Hepatocyte (in vitro differentiated cells): ENCODE measurements around the gene AP3B2. TPM values are rescaled to one million over a fixed set of nuclear protein-coding genes. Genes with fewer than 3 reads are reported as not detected.

ENCODE experiments used
- DNase-seq: peaks from one replicate; pipeline ENCODE4 v3.0.0-alpha.2; 2016; ENCODE audit warnings: low spot score
- H2AFZ ChIP-seq: fragments of 200-600 bp; sonication (generic); 2 replicates; pipeline ENCODE4 v1.6.0; 2016; ENCODE audit warnings: antibody characterized with exemption, mild to moderate bottlenecking
- H3K27ac ChIP-seq: fragments of 200-600 bp; sonication (generic); 2 replicates; pipeline ENCODE4 v1.5.1; 2016; ENCODE audit warnings: mild to moderate bottlenecking
- H3K27me3 ChIP-seq: fragments of 200-600 bp; sonication (generic); 2 replicates; pipeline ENCODE4 v1.6.1; 2016
- H3K36me3 ChIP-seq: fragments of 200-600 bp; sonication (generic); replicated peaks from 2 replicates; pipeline ENCODE4 v1.5.1; 2016; ENCODE audit warnings: low read depth; ENCODE audit not compliant: insufficient read depth
- H3K4me1 ChIP-seq: fragments of 200-600 bp; sonication (generic); 2 replicates; pipeline ENCODE4 v1.5.1; 2016; ENCODE audit warnings: mild to moderate bottlenecking, moderate library complexity; ENCODE audit not compliant: insufficient read depth
- H3K4me2 ChIP-seq: fragments of 200-600 bp; sonication (generic); 2 replicates; pipeline ENCODE4 v1.6.0; 2016
- H3K4me3 ChIP-seq: fragments of 200-600 bp; sonication (generic); 2 replicates; pipeline ENCODE4 v1.5.1; 2016; ENCODE audit warnings: mild to moderate bottlenecking
- H3K79me2 ChIP-seq: fragments of 200-600 bp; sonication (generic); 2 replicates; pipeline ENCODE4 v1.6.0; 2017; ENCODE audit warnings: mild to moderate bottlenecking
- H3K9me2 ChIP-seq: fragments of 200-600 bp; sonication (generic); replicated peaks from 2 replicates; pipeline ENCODE4 v1.6.0; 2017; ENCODE audit warnings: mild to moderate bottlenecking; ENCODE audit not compliant: insufficient read depth
- H3K9me3 ChIP-seq: fragments of 200-600 bp; sonication (generic); 2 replicates; pipeline ENCODE4 v1.5.1; 2016; ENCODE audit warnings: low read depth, mild to moderate bottlenecking
- H4K20me1 ChIP-seq: fragments of 200-600 bp; sonication (generic); 2 replicates; pipeline ENCODE4 v1.6.0; 2016; ENCODE audit warnings: mild to moderate bottlenecking; ENCODE audit not compliant: insufficient read depth, poor library complexity, severe bottlenecking
- EZH2 ChIP-seq: fragments of 200-600 bp; sonication (generic); IDR thresholded peaks from 2 replicates; pipeline ENCODE4 v1.6.1; 2016; ENCODE audit warnings: antibody characterized with exemption, mild to moderate bottlenecking, borderline replicate concordance
- EZH2phosphoT487 ChIP-seq: fragments of 200-600 bp; sonication (generic); IDR thresholded peaks from one replicate; pipeline ENCODE4 v1.6.1; 2018; ENCODE audit warnings: antibody characterized with exemption, mild to moderate bottlenecking, low read depth, moderate library complexity; ENCODE audit not compliant: unreplicated experiment, severe bottlenecking
- WGBS: methylation state at CpG from one replicate; pipeline ENCODE4 v1.1.6; 2016; ENCODE audit warnings: low lambda C conversion rate; ENCODE audit errors: missing lambda C conversion rate; 5-methylcytosine and 5-hydroxymethylcytosine counted together
- polyA plus RNA-seq: library from polyadenylated mRNA; unstranded; fragments of >200 nt; fragmentation: Nextera tagmentation; extraction: Ambion mirVana; gene quantifications from 2 replicates; pipeline ENCODE4 v1.2.1, GENCODE V29; 2016
- total RNA-seq: library from RNA; depleted of rRNA; stranded (reverse); fragments of >200 nt; gene quantifications from 2 replicates; pipeline ENCODE4 v1.2.3, GENCODE V29; 2014
- TF ChIP-seq, protein P1 (sequence below): fragments of 200-600 bp; sonication (generic); IDR thresholded peaks from 2 replicates; pipeline ENCODE4 v1.5.1; 2016; ENCODE audit warnings: antibody characterized with exemption, mild to moderate bottlenecking; ENCODE audit not compliant: poor library complexity

AP3B2 gene
- total and polyA plus RNA-seq, 2 experiments from 2014 or later: 2.3 to 2.9 TPM

DNA sequence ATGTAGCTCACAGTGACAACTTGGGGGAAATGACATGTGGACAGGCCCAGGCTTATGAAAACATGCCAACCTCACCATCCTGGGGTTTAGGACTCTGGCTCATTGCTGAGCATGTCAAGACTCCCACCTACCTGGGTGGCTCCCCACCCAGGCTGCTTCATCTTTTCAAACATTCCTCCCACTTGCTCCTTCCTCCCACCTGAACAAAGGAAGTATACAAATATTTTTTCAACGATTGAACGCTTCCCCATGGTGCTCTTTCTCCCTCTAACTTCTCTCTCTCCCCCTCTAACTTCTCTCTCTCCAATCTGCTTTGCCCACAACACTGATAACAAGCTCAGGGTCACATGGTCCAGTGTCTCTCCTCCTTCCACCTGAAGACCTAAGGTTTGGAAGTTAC is 34.8 kb downstream of the AP3B2 start:
- DNase-seq: no peak
- H3K9me2 ChIP-seq: no peaks in the 10 kb centered on the region

DNA sequence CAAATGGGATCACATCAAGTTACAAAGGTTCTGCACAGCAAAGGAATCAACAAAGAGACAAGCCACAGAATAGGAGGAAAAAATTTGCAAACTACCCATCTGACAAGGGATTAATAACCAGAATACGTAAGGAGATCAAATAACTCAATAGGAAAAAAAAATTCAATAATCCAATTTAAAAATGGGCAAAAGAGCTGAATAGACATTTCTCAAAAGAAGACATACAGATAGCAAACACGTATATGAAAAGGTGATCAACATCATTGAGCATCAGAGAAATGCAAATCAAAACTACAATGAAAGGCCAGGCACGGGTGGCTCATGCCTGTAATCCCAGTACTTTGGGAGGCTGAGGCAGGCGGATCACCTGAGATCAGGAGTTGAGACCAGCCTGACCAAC is 39.0 kb downstream of the AP3B2 start:
- TF ChIP-seq, protein P1, sequence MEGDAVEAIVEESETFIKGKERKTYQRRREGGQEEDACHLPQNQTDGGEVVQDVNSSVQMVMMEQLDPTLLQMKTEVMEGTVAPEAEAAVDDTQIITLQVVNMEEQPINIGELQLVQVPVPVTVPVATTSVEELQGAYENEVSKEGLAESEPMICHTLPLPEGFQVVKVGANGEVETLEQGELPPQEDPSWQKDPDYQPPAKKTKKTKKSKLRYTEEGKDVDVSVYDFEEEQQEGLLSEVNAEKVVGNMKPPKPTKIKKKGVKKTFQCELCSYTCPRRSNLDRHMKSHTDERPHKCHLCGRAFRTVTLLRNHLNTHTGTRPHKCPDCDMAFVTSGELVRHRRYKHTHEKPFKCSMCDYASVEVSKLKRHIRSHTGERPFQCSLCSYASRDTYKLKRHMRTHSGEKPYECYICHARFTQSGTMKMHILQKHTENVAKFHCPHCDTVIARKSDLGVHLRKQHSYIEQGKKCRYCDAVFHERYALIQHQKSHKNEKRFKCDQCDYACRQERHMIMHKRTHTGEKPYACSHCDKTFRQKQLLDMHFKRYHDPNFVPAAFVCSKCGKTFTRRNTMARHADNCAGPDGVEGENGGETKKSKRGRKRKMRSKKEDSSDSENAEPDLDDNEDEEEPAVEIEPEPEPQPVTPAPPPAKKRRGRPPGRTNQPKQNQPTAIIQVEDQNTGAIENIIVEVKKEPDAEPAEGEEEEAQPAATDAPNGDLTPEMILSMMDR: no peak
- 87% methylated on average over 4 of the region's 4 CpGs for WGBS
- Histone ChIP-seq H3K27me3 (no peaks in the 10 kb centered on the region), H3K4me3 (no peak overlapping the region), H3K4me1 (no peaks in the 10 kb centered on the region), H3K9me2 (no peaks in the 10 kb centered on the region), H3K36me3 (no peaks in the 10 kb centered on the region), H3K27ac (no peak overlapping the region), H2AFZ (no peak overlapping the region), H4K20me1 (no peaks in the 10 kb centered on the region), H3K4me2 (no peak overlapping the region), H3K79me2 (no peaks in the 10 kb centered on the region), H3K9me3 (no peaks in the 10 kb centered on the region)
- DNase-seq: no peak

More for the DNA sequence above, 34.8 kb downstream of the AP3B2 start:
- Histone ChIP-seq H3K27ac (no peak overlapping the region), H3K4me3 (no peak overlapping the region), H3K4me1 (no peaks in the 10 kb centered on the region), H3K79me2 (no peaks in the 10 kb centered on the region), H3K4me2 (no peak overlapping the region), H2AFZ (no peak overlapping the region), H4K20me1 (no peaks in the 10 kb centered on the region), H3K9me3 (no peaks in the 10 kb centered on the region), H3K27me3 (peaks cover 6% of the 10 kb centered on the region), H3K36me3 (no peaks in the 10 kb centered on the region)
- TF ChIP-seq EZH2phosphoT487: no peak
- no peak for TF ChIP-seq EZH2
- TF ChIP-seq, protein P1: no peak
- 84% methylated on average over 2 of the region's 2 CpGs for WGBS

DNA sequence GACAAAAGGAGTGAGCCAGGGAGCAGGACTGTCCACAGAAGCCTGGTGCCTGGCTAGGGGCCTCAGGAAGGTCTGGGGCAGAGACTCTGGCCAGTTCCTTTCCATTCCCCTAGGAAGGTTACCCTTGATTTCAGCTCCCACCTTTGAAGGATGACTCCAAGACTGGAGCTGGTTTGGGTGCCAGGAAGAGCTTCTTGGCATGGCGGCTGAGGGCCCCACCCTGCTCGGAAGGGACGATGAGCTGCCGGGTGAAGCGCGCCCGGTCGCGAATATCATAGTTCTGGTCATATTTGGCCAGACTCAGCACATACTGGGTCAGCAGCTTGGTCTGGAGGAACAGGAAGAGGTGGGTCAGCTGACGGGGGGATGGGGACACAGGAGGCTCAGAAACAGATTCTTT is 43.1 kb downstream of the AP3B2 start:
- WGBS: 94% methylated on average over 10 of the region's 10 CpGs
- H3K79me2 ChIP-seq: no peaks in the 10 kb centered on the region
- no peak overlapping the region for H3K27ac ChIP-seq
- no peak overlapping the region for H3K4me3 ChIP-seq
- no peaks in the 10 kb centered on the region for H3K36me3 ChIP-seq
- no peaks in the 10 kb centered on the region for H3K27me3 ChIP-seq
- no peak overlapping the region for H3K4me2 ChIP-seq
- TF ChIP-seq, protein P1: no peak
- TF ChIP-seq EZH2phosphoT487 (no peak), EZH2 (no peak)
- no peak overlapping the region for H2AFZ ChIP-seq
- no peaks in the 10 kb centered on the region for H3K9me3 ChIP-seq
- no peaks in the 10 kb centered on the region for H4K20me1 ChIP-seq
- H3K4me1 ChIP-seq: no peaks in the 10 kb centered on the region
- H3K9me2 ChIP-seq: no peaks in the 10 kb centered on the region
- DNase-seq: no peak

DNA sequence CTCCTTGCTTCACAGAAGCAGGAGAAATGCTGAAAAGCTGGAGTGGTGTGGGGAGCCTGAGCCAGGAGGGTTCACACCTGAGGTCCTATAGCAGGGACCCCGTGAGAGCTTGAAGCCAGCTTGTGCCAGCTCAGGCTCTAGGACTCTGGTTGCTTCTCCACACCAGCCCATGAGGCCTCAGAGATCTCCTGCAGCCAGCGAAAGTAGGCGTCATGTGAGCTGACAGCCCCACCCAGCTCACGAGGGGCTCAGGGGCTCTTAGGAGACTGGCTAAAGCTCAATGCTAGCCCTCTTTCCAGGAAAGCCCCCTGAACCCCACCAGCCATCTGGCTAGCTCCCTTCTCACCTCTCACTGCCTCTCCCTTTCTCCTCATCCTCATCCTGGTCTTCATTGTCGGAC is 45.7 kb downstream of the AP3B2 start:
- no peak overlapping the region for H2AFZ ChIP-seq
- H4K20me1 ChIP-seq: no peaks in the 10 kb centered on the region
- H3K79me2 ChIP-seq: no peaks in the 10 kb centered on the region
- DNase-seq: no peak
- H3K4me1 ChIP-seq: no peaks in the 10 kb centered on the region
- no peak overlapping the region for H3K4me3 ChIP-seq
- no peak overlapping the region for H3K4me2 ChIP-seq
- no peak for TF ChIP-seq EZH2
- WGBS: 88% methylated on average over 5 of the region's 5 CpGs
- H3K9me3 ChIP-seq: no peaks in the 10 kb centered on the region
- no peaks in the 10 kb centered on the region for H3K27me3 ChIP-seq
- no peaks in the 10 kb centered on the region for H3K36me3 ChIP-seq
- no peak overlapping the region for H3K27ac ChIP-seq
- no peaks in the 10 kb centered on the region for H3K9me2 ChIP-seq
